ENCODE data around the gene RFNG. TPM values are rescaled to one million over a fixed set of nuclear protein-coding genes. Genes with fewer than 3 reads are reported as not detected.
A peak's percentile ranks its signal among the peaks of the same experiment; 100 is the strongest.

RFNG gene
- total and polyA plus RNA-seq, 8 donors = 12.5 to 66.5 (median 27.1) TPM

- Histone ChIP-seq H3K27me3 (no peaks in the 10 kb centered on the region), H3K27ac (peak within 1 kb of the TSS; percentile 81 to 90 (median 88)), H3K4me3 (peak within 1 kb of the TSS; percentile 79 to 98 (median 88)), H3K36me3 (peaks cover 0 to 29% (median 20%) of the 10 kb centered on the region in 4 donors), H3K4me1 (peaks cover 40 to 65% (median 61%) of the 10 kb centered on the region in 4 donors), H3K9me3 (no peaks in the 10 kb centered on the region)
- TF ChIP-seq EP300 (IDR thresholded peaks at IDR 0.05) (no peak), POLR2AphosphoS5 (IDR thresholded peaks at IDR 0.05) (peak in 1 of 3 donors; percentile 29)
- intact Hi-C loops (cut with DNase I; ENCODE audit: low total_unique reads) = no loop called here
- peak; percentile 100 for DNase-seq
- 0% methylated on average over 9 to 42 of the region's 42 CpGs; no CpG with 5 or more reads in 1 of the 5 donors for WGBS, 5 donors
These were observed 28.6 kb downstream of the RFNG start, which contains the start of gene LRRC45 for GRCh38 chr17:82022981-82023446. Gene LRRC45, plus strand, starts transcription at chr17:82023305. Its CDS starts 339 bp downstream, at chr17:82023644.

DNA sequence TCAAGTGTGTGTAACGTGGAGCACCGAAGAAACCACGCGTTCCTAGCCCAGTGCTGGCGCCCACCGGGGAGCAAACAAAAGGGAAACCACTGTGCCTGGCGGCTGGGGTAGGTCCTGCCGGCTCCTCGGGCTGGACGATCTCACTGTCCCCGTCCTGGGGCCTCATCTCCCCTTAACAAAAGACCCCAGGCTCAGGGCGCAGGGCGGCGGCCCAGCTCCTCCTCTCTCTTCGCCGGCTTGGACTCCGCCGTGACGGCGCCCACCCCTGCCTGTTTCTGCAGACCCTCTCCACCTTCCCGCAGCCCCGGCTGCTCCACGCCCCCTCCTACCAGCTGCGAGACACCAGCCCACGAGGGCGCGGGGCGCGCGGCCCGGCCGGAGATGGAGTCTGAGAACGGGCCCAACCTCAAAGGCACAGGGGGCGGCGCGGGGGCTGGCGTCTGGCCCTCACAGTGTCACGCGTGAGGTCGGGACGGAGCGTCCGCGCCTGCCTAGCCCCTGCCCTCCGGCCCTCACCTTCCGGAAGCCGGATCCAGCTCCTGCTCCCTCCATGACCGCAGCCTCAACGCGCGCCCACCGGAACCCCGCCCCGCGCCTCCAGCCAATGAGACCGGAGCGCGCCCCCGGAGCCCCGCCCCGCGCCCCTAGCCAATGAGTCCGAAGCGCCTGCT is 29.2 kb downstream of the RFNG start, which contains the start of gene CENPX:
TSS of gene CENPX (minus strand) at position 569 of the 671 bp plus-strand sequence. CDS start at position 552, 17 bp downstream.
- H3K36me3 ChIP-seq = peaks cover 0 to 29% (median 20%) of the 10 kb centered on the region in 4 donors
- peak within 1 kb of the TSS; percentile 81 to 90 (median 88) for H3K27ac ChIP-seq
- 0 to 1% (median 1%) methylated on average over 27 to 64 of the region's 64 CpGs for WGBS, 5 donors
- intact Hi-C loops (cut with DNase I; ENCODE audit: low total_unique reads) = no loop called here
- no peaks in the 10 kb centered on the region for H3K27me3 ChIP-seq
- no peak for DNase-seq
- TF ChIP-seq, protein P1, sequence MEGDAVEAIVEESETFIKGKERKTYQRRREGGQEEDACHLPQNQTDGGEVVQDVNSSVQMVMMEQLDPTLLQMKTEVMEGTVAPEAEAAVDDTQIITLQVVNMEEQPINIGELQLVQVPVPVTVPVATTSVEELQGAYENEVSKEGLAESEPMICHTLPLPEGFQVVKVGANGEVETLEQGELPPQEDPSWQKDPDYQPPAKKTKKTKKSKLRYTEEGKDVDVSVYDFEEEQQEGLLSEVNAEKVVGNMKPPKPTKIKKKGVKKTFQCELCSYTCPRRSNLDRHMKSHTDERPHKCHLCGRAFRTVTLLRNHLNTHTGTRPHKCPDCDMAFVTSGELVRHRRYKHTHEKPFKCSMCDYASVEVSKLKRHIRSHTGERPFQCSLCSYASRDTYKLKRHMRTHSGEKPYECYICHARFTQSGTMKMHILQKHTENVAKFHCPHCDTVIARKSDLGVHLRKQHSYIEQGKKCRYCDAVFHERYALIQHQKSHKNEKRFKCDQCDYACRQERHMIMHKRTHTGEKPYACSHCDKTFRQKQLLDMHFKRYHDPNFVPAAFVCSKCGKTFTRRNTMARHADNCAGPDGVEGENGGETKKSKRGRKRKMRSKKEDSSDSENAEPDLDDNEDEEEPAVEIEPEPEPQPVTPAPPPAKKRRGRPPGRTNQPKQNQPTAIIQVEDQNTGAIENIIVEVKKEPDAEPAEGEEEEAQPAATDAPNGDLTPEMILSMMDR (IDR thresholded peaks at IDR 0.05) = no peak
- peak in 2 of 3 donors; percentile 57 to 76 for TF ChIP-seq POLR2AphosphoS5 (IDR thresholded peaks at IDR 0.05)
- peak in 1 of 4 donors; percentile 45 for TF ChIP-seq POLR2A (IDR thresholded peaks at IDR 0.05)
- TF ChIP-seq EP300 (IDR thresholded peaks at IDR 0.05) = no peak
- peaks cover 40 to 68% (median 62%) of the 10 kb centered on the region in 4 donors for H3K4me1 ChIP-seq
- peak within 1 kb of the TSS; percentile 79 to 98 (median 88) for H3K4me3 ChIP-seq
- no peaks in the 10 kb centered on the region for H3K9me3 ChIP-seq

DNA sequence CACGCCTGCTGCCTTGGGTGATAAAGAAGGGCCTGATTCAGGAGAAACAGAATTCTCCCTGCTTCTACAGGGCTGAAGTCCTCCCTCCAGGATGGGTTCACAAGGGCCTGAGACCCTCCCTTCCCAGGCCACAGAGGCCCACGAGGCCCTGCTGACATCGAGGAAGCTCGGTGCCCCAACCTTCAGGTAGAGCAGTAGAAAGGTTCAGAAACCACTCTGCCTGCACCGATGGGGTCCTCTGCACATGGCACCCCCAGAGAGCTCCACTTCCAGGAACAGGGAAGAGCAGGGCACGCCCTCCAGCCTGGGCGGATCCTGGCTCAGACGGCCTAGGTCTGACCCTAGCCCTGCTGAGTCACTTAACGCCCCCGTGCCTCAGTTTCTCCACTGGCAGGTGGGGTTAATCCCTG is 29.7 kb downstream of the RFNG start:
- no peaks in the 10 kb centered on the region for H3K27me3 ChIP-seq
- peak overlapping the region; percentile 81 to 90 (median 88) for H3K27ac ChIP-seq
- no peaks in the 10 kb centered on the region for H3K9me3 ChIP-seq
- peak overlapping the region; percentile 79 to 98 (median 88) for H3K4me3 ChIP-seq
- TF ChIP-seq EP300 (IDR thresholded peaks at IDR 0.05) (no peak), POLR2AphosphoS5 (IDR thresholded peaks at IDR 0.05) (no peak), POLR2A (IDR thresholded peaks at IDR 0.05) (no peak)
- TF ChIP-seq, protein P1 (IDR thresholded peaks at IDR 0.05) = no peak
- H3K36me3 ChIP-seq = peaks cover 0 to 24% (median 17%) of the 10 kb centered on the region in 4 donors
- peaks cover 40 to 68% (median 63%) of the 10 kb centered on the region in 4 donors for H3K4me1 ChIP-seq
- WGBS, 5 donors = 3 to 10% (median 6%) methylated on average over 4 to 10 of the region's 10 CpGs
- no peak for DNase-seq
- intact Hi-C loops (cut with DNase I; ENCODE audit: low total_unique reads) = no loop called here

- Histone ChIP-seq H3K4me3 (peak overlapping the region; percentile 79 to 98 (median 88)), H3K4me1 (peaks cover 40 to 70% (median 64%) of the 10 kb centered on the region in 4 donors), H3K36me3 (peaks cover 0 to 21% (median 15%) of the 10 kb centered on the region in 4 donors), H3K27ac (peak overlapping the region; percentile 81 to 90 (median 88)), H3K27me3 (no peaks in the 10 kb centered on the region), H3K9me3 (no peaks in the 10 kb centered on the region)
- 15 to 29% (median 18%) methylated on average over 18 to 25 of the region's 25 CpGs for WGBS, 5 donors
- TF ChIP-seq POLR2AphosphoS5 (IDR thresholded peaks at IDR 0.05) = peak in 1 of 3 donors; percentile 49
- TF ChIP-seq POLR2A (IDR thresholded peaks at IDR 0.05) = no peak
- TF ChIP-seq, protein P1 (IDR thresholded peaks at IDR 0.05) = peak in 5 of 7 experiments; percentile 50 to 90 (median 62)
- intact Hi-C loops (cut with DNase I; ENCODE audit: low total_unique reads) = no loop called here
- DNase-seq = peak; percentile 81 to 89
These were observed 30.3 kb downstream of the RFNG start for GRCh38 chr17:82021107-82021899.
